ENCODE data around the gene LDHB.
"Not testable (repeated sequence)": the region's sequence is repeated elsewhere in the genome, so short reads cannot be mapped to it uniquely, and the experiment has no call there.

The LDHB gene

GRCh38 chr12:21657326-21658077, at the start of gene LDHB:
TSS of gene LDHB (minus strand) at chr12:21657842. CDS start at chr12:21654671, 3,171 bp downstream.
- DNase-seq, result peak; percentile 99

GRCh38 chr12:21704847-21705246, 47.2 kb upstream of the LDHB start:
- DNase-seq, result no peak

GRCh38 chr12:21699851-21700250, 42.2 kb upstream of the LDHB start:
- no peak for DNase-seq

GRCh38 chr12:21697904-21698630, 40.4 kb upstream of the LDHB start:
- peak; percentile 87 for DNase-seq

GRCh38 chr12:21696625-21697024, 39.0 kb upstream of the LDHB start:
- DNase-seq, result no peak

GRCh38 chr12:21695986-21696385, 38.3 kb upstream of the LDHB start:
- no peak for DNase-seq

- DNase-seq, result no peak
Observed at GRCh38 chr12:21694660-21695059, 37.0 kb upstream of the LDHB start.

- no peak for DNase-seq
Observed at GRCh38 chr12:21691515-21691914, 33.9 kb upstream of the LDHB start.

- no peak for DNase-seq
Observed at GRCh38 chr12:21690704-21691368, 33.2 kb upstream of the LDHB start.

GRCh38 chr12:21683115-21683514, 25.5 kb upstream of the LDHB start:
- no peak for DNase-seq

- DNase-seq, result no peak
Observed at GRCh38 chr12:21678959-21679358, 21.3 kb upstream of the LDHB start.

- no peak for DNase-seq
Observed at GRCh38 chr12:21677622-21678277, 20.1 kb upstream of the LDHB start.

- DNase-seq, result no peak
Observed at GRCh38 chr12:21677204-21677603, 19.6 kb upstream of the LDHB start.

GRCh38 chr12:21676776-21677175, 19.1 kb upstream of the LDHB start:
- no peak for DNase-seq

GRCh38 chr12:21675641-21676040, 18.0 kb upstream of the LDHB start:
- DNase-seq, result no peak

GRCh38 chr12:21675096-21675495, 17.5 kb upstream of the LDHB start:
- DNase-seq, result no peak

GRCh38 chr12:21673830-21674552, 16.3 kb upstream of the LDHB start:
- not testable (repeated sequence) for DNase-seq

GRCh38 chr12:21672146-21672545, 14.5 kb upstream of the LDHB start:
- DNase-seq, result no peak

GRCh38 chr12:21666722-21667121, 9.1 kb upstream of the LDHB start:
- DNase-seq, result no peak

GRCh38 chr12:21665816-21666215, 8.2 kb upstream of the LDHB start:
- no peak for DNase-seq

- no peak for DNase-seq
Observed at GRCh38 chr12:21662122-21662792, 4.6 kb upstream of the LDHB start.
